Measurements from ENCODE around the gene DNAJC11. TPM values are rescaled to one million over a fixed set of nuclear protein-coding genes. Genes with fewer than 3 reads are reported as not detected.

The DNAJC11 gene
- polyA plus RNA-seq, 1 of the 3 experiments (the other 2 are of a cell fraction), result 38.2 TPM

DNA sequence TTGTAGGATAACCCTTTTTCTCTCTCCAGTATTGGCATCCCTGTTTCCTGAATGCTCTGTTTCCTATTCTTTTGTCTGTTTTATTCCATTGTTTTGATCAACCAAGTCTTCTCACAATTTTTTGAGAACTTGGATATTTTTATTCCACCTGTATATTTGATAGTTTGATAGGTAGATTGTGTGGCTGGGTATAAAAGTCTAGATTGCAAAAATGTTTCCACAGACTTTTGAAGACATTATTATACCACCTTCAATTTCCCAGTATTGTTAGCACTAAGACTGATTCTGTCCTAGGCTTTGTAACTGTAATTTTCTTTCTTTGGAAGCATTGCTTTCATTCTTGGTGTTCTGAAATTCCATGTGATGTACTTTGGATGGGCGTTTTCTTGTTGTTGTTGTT lies 9.6 kb upstream of the DNAJC11 start:
- H3F3A ChIP-seq (replicated peaks; ENCODE audit: insufficient read depth), result no peaks in the 10 kb centered on the region
- WGBS (ENCODE audit: low lambda C conversion rate), result 5% methylated on average over 1 of the region's 1 CpG
- no peak overlapping the region for H3K27ac ChIP-seq (ENCODE audit: low read depth in 2 of 2, low read length in 1 of 2)
- no peaks in the 10 kb centered on the region for H3K79me2 ChIP-seq (ENCODE audit: insufficient read depth)
- no peaks in the 10 kb centered on the region; the same call in 1 of the 2 replicates for H3K27me3 ChIP-seq (ENCODE audit: insufficient read depth)
- CTCF ChIA-PET, result interaction anchor here (0.7 to 1.2 kb wide), 2 partner anchors 8 to 36 kb away, joined by 3 to 4 read pairs; no protein-coding TSS in a partner anchor
- no peaks in the 10 kb centered on the region for H3K36me3 ChIP-seq (replicated peaks in 1 of 2; ENCODE audit: control insufficient read depth in 1 of 2, insufficient read depth in 2 of 2, low read length in 1 of 2)
- H3K4me2 ChIP-seq, result no peak overlapping the region
- TF ChIP-seq RXRA (IDR thresholded peaks at IDR 0.05; ENCODE audit: borderline replicate concordance, low read depth), result no peak
- TF ChIP-seq CHD2 (IDR thresholded peaks at IDR 0.05; ENCODE audit: low read length, partially characterized antibody), result no peak
- no peak for TF ChIP-seq SMC3 (IDR thresholded peaks at IDR 0.05; ENCODE audit: low read depth, low read length)
- TF ChIP-seq RAD21 (IDR thresholded peaks at IDR 0.05; ENCODE audit: low read length), result no peak
- TF ChIP-seq, protein P1, sequence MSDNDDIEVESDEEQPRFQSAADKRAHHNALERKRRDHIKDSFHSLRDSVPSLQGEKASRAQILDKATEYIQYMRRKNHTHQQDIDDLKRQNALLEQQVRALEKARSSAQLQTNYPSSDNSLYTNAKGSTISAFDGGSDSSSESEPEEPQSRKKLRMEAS (IDR thresholded peaks at IDR 0.05; ENCODE audit: low read depth), result no peak
- no peak for TF ChIP-seq RFX5 (IDR thresholded peaks at IDR 0.05; ENCODE audit: low read length)
- no peak for TF ChIP-seq FOSL2 (IDR thresholded peaks at IDR 0.05; ENCODE audit: borderline replicate concordance, low read depth)
- TF ChIP-seq, protein P2, sequence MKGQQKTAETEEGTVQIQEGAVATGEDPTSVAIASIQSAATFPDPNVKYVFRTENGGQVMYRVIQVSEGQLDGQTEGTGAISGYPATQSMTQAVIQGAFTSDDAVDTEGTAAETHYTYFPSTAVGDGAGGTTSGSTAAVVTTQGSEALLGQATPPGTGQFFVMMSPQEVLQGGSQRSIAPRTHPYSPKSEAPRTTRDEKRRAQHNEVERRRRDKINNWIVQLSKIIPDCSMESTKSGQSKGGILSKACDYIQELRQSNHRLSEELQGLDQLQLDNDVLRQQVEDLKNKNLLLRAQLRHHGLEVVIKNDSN (IDR thresholded peaks at IDR 0.05; ENCODE audit: borderline replicate concordance, low read depth), result no peak
- no peak for TF ChIP-seq POLR2AphosphoS5 (IDR thresholded peaks at IDR 0.05; ENCODE audit: low read depth, low read length)
- TF ChIP-seq SIN3A (IDR thresholded peaks at IDR 0.05; ENCODE audit: borderline replicate concordance, low read depth, low read length), result no peak
- TF ChIP-seq NRF1 (IDR thresholded peaks at IDR 0.05; ENCODE audit: low read depth, low read length), result no peak
- TF ChIP-seq GATA2 (CRISPR knock-in tag; IDR thresholded peaks at IDR 0.05), result no peak
- no peak for TF ChIP-seq ELF1 (IDR thresholded peaks at IDR 0.05)
- no peak for TF ChIP-seq EP300 (IDR thresholded peaks at IDR 0.05; ENCODE audit: borderline replicate concordance in 1 of 2, low read depth in 1 of 2, low read length in 1 of 2)
- no peaks in the 10 kb centered on the region for H4K20me1 ChIP-seq (ENCODE audit: insufficient read depth)
- H2AFZ ChIP-seq (ENCODE audit: low read depth), result no peak overlapping the region
- no peak overlapping the region for H3K9ac ChIP-seq
- H3K9me2 ChIP-seq, result no peaks in the 10 kb centered on the region
- H3K4me1 ChIP-seq (ENCODE audit: control insufficient read depth in 1 of 2, insufficient read depth in 2 of 2, low read depth in 1 of 2, low read length in 1 of 2), result no peaks in the 10 kb centered on the region
- POLR2A ChIA-PET, result no interaction called here
- H3K4me3 ChIP-seq (ENCODE audit: low read depth in 2 of 2, low read length in 1 of 2), result no peak overlapping the region
- DNase-seq, result no peak
- H3K9me3 ChIP-seq, result no peaks in the 10 kb centered on the region

DNA sequence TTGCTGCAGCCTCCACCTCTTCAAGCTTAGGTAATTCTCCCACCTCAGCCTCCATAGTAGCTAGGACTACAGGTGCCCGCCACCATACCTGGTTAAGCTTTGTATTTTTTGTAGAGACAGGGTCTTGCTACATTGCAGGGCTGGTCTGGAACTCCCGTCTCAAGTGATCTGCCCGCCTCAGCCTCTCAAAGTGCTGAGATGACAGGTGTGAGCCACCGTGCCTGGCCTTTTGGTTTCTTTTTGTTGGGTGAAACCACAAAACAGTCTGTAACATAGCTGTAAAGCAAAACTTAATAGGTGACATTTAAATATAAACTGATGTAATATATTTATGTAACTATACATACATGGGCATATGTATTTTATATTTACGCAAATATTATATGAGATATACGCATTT lies 3.1 kb upstream of the DNAJC11 start:
- CTCF ChIA-PET, result interaction anchor here (1.0 to 1.8 kb wide), 2 partner anchors 15 to 963 kb away, joined by 3 to 5 read pairs; no protein-coding TSS in a partner anchor
- TF ChIP-seq GABPA (IDR thresholded peaks at IDR 0.05; ENCODE audit: low read depth) (no peak), FOXM1 (IDR thresholded peaks at IDR 0.05; ENCODE audit: low read depth) (no peak), RXRA (IDR thresholded peaks at IDR 0.05; ENCODE audit: borderline replicate concordance, low read depth) (no peak), EP300 (IDR thresholded peaks at IDR 0.05; ENCODE audit: borderline replicate concordance in 1 of 2, low read depth in 1 of 2, low read length in 1 of 2) (no peak)
- TF ChIP-seq, protein P3, sequence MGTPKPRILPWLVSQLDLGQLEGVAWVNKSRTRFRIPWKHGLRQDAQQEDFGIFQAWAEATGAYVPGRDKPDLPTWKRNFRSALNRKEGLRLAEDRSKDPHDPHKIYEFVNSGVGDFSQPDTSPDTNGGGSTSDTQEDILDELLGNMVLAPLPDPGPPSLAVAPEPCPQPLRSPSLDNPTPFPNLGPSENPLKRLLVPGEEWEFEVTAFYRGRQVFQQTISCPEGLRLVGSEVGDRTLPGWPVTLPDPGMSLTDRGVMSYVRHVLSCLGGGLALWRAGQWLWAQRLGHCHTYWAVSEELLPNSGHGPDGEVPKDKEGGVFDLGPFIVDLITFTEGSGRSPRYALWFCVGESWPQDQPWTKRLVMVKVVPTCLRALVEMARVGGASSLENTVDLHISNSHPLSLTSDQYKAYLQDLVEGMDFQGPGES (IDR thresholded peaks at IDR 0.05; ENCODE audit: low read depth, low read length), result no peak
- TF ChIP-seq, protein P4, sequence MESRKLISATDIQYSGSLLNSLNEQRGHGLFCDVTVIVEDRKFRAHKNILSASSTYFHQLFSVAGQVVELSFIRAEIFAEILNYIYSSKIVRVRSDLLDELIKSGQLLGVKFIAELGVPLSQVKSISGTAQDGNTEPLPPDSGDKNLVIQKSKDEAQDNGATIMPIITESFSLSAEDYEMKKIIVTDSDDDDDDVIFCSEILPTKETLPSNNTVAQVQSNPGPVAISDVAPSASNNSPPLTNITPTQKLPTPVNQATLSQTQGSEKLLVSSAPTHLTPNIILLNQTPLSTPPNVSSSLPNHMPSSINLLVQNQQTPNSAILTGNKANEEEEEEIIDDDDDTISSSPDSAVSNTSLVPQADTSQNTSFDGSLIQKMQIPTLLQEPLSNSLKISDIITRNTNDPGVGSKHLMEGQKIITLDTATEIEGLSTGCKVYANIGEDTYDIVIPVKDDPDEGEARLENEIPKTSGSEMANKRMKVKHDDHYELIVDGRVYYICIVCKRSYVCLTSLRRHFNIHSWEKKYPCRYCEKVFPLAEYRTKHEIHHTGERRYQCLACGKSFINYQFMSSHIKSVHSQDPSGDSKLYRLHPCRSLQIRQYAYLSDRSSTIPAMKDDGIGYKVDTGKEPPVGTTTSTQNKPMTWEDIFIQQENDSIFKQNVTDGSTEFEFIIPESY (IDR thresholded peaks at IDR 0.05; ENCODE audit: borderline replicate concordance, low read depth), result no peak
- TF ChIP-seq, protein P2 (IDR thresholded peaks at IDR 0.05; ENCODE audit: borderline replicate concordance, low read depth), result no peak
- peaks cover 19% of the 10 kb centered on the region for H3K79me2 ChIP-seq (ENCODE audit: insufficient read depth)
- no peak overlapping the region for H3K9ac ChIP-seq
- H3K9me2 ChIP-seq, result no peaks in the 10 kb centered on the region
- H3K4me2 ChIP-seq, result no peak overlapping the region
- H3K4me1 ChIP-seq (ENCODE audit: control insufficient read depth in 1 of 2, insufficient read depth in 2 of 2, low read depth in 1 of 2, low read length in 1 of 2), result peaks cover 0 to 11% of the 10 kb centered on the region in 2 experiments; a peak in 1 of 4 replicates
- H2AFZ ChIP-seq (ENCODE audit: low read depth), result no peak overlapping the region
- H3K4me3 ChIP-seq (ENCODE audit: low read depth in 2 of 2, low read length in 1 of 2), result no peak overlapping the region
- H3K9me3 ChIP-seq, result no peaks in the 10 kb centered on the region
- H3K36me3 ChIP-seq (replicated peaks in 1 of 2; ENCODE audit: control insufficient read depth in 1 of 2, insufficient read depth in 2 of 2, low read length in 1 of 2), result no peaks in the 10 kb centered on the region
- H4K20me1 ChIP-seq (ENCODE audit: insufficient read depth), result no peaks in the 10 kb centered on the region
- H3K27me3 ChIP-seq (ENCODE audit: insufficient read depth), result no peaks in the 10 kb centered on the region; the same call in 1 of the 2 replicates
- 90% methylated on average over 6 of the region's 6 CpGs for WGBS (ENCODE audit: low lambda C conversion rate)
- POLR2A ChIA-PET, result no interaction called here
- no peaks in the 10 kb centered on the region for H3F3A ChIP-seq (replicated peaks; ENCODE audit: insufficient read depth)
- H3K27ac ChIP-seq (ENCODE audit: low read depth in 2 of 2, low read length in 1 of 2), result no peak overlapping the region
- DNase-seq, result no peak

Measured in SK-N-SH (cell line).